CD4-positive, alpha-beta T cell (primary cell): Measurements from ENCODE around the gene MTG2. TPM values are rescaled to one million over a fixed set of nuclear protein-coding genes. Genes with fewer than 3 reads are reported as not detected.

Experiments
- ATAC-seq: fragments of 200-7000 bp; cut with Tn5 transposase; one replicate; pipeline ENCODE4 v1.10.0; 2022; ENCODE audit warnings: mild to moderate bottlenecking; ENCODE audit not compliant: poor library complexity
- CTCF ChIA-PET: fragments of 350-600 bp; sonication (Branson Sonifier 250); formaldehyde crosslinking; loops from one replicate; lab custom pipeline; 2021; ENCODE audit warnings: antibody characterized with exemption, inconsistent platforms; lab: Charles Lee
- POLR2A ChIA-PET: fragments of 350-600 bp; sonication (Branson Sonifier 250); formaldehyde crosslinking; loops from one replicate; lab custom pipeline; 2021; ENCODE audit warnings: antibody characterized with exemption, inconsistent platforms; lab: Charles Lee
- DNase-seq, 14 experiments: peaks; one replicate each; pipeline ENCODE4 v3.0.0-alpha.2; 2013 to 2020; ENCODE audit warnings: mixed read lengths in 2 of 14
- H3K27ac ChIP-seq, 2 donors: one replicate each; pipeline versions ENCODE4 v1.5.1 to v1.7.0; 2013; ENCODE audit warnings: low read length in 2 of 2, low read depth in 1 of 2, mild to moderate bottlenecking in 1 of 2
- H3K27me3 ChIP-seq, 2 experiments: 1 replicate in 1 of 2; 2 replicates in 1 of 2; pipeline versions ENCODE4 v1.6.1 to v1.7.0; 2013; ENCODE audit warnings: low read length in 2 of 2, control low read depth in 1 of 2, mild to moderate bottlenecking in 1 of 2, moderate library complexity in 1 of 2; ENCODE audit not compliant: insufficient read depth in 2 of 2, control insufficient read depth in 1 of 2
- H3K36me3 ChIP-seq: one replicate; pipeline ENCODE4 v1.6.1; 2013; ENCODE audit warnings: low read length, control low read depth; ENCODE audit not compliant: insufficient read depth
- H3K4me1 ChIP-seq: one replicate; pipeline ENCODE4 v1.6.1; 2013; ENCODE audit warnings: low read length, control low read depth; ENCODE audit not compliant: insufficient read depth
- H3K4me3 ChIP-seq: one replicate; pipeline ENCODE4 v1.5.1; 2013; ENCODE audit warnings: mild to moderate bottlenecking, low read length, moderate library complexity
- H3K9me3 ChIP-seq, 2 experiments: 1 replicate in 1 of 2; 2 replicates in 1 of 2; pipeline versions ENCODE4 v1.6.1 to v1.7.0; 2013; ENCODE audit warnings: low read length in 2 of 2, mild to moderate bottlenecking in 2 of 2, control low read depth in 1 of 2, moderate library complexity in 1 of 2; ENCODE audit not compliant: control insufficient read depth in 1 of 2, insufficient read depth in 1 of 2
- H3K27ac Mint-ChIP-seq: one replicate; pipeline ENCODE4 v1.8.0; 2020; ENCODE audit warnings: mixed read lengths
- H3K27me3 Mint-ChIP-seq: one replicate; pipeline ENCODE4 v1.8.0; 2021; ENCODE audit warnings: mixed read lengths
- H3K36me3 Mint-ChIP-seq: one replicate; pipeline ENCODE4 v1.8.0; 2021; ENCODE audit warnings: low read depth, mixed read lengths
- H3K4me1 Mint-ChIP-seq: one replicate; pipeline ENCODE4 v1.8.0; 2021; ENCODE audit warnings: low read depth, mixed read lengths
- H3K4me3 Mint-ChIP-seq: one replicate; pipeline ENCODE4 v1.8.0; 2020; ENCODE audit warnings: mild to moderate bottlenecking, mixed read lengths
- H3K9me3 Mint-ChIP-seq: one replicate; pipeline ENCODE4 v1.8.0; 2020; ENCODE audit warnings: mixed read lengths
- CTCF ChIP-seq: fragments of 200-600 bp; IDR thresholded peaks from one replicate; pipeline ENCODE4 v1.8.0; 2022; ENCODE audit warnings: antibody characterized with exemption, mild to moderate bottlenecking
- intact Hi-C, 2 experiments: fragments of 100-400 bp; cut with DNase I in 1 of 2; cut with micrococcal nuclease in 1 of 2; formaldehyde crosslinking; loops; one replicate each; pipeline versions ENCODE4 v1.15.1 to v1.9.0; 2023 to 2025; cut with DNase I, micrococcal nuclease
- total RNA-seq, 174 experiments: library from RNA in 2 of 174; stranded (reverse) in 2 of 174; gene quantifications; one replicate each; pipeline ENCODE4 v1.2.3 and lab custom pipeline; 2021 to 2026

The MTG2 gene
- total RNA-seq, 2 experiments from 2014 or later: 9.5 to 9.9 TPM

DNA sequence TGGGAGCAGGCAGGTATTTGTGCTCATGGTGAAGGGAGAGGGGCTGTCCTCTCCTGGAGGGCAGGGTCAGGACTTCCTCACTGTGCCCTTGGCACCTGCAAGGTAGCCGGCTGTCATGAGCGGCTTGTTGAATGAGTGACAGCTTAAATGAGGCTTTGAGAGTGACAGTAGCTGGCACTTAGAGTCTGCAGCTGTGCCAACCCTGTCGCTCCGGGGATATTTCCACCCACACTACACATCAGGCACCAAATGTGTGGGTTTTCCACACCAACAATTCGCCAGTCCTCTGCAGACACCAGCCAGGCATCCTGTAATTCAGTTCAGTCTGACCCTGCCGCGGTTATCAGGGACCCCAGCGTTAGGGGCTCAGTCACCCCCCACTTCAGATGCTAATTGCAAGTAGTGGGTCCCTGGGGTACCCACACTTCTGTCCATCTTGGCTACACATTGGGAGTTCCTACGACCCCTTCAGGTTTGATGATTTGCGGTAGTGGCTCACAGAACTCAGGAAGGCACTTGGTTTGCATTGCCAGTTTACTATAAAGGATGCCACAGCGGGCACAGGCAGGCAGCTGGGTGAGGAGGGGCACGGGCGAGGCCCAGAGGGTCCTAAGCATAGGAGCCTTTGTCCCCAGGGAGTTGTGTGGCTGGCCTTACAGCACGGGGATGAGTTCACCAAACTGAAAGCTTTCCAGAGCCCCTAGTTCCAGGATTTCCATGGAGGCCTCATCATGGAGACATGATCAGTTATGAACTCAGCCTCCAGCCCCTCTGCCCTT lies 9.1 kb downstream of the MTG2 start:
- Histone ChIP-seq H3K27me3 (no peaks in the 10 kb centered on the region), H3K4me1 (no peaks in the 10 kb centered on the region), H3K27ac (no peak overlapping the region), H3K4me3 (no peak overlapping the region), H3K9me3 (no peaks in the 10 kb centered on the region), H3K36me3 (peaks cover 48% of the 10 kb centered on the region)
- intact Hi-C loops: no loop called here
- no peak overlapping the region for H3K27ac Mint-ChIP-seq
- no peaks in the 10 kb centered on the region for H3K9me3 Mint-ChIP-seq
- TF ChIP-seq CTCF: no peak
- ChIA-PET POLR2A (interaction anchor here (0.6 kb wide), 1 partner anchor 9 kb away, joined by 3 read pairs; the partner anchor contains the start of gene MTG2), CTCF (no interaction called here)
- no peaks in the 10 kb centered on the region for H3K27me3 Mint-ChIP-seq
- no peak for ATAC-seq
- H3K36me3 Mint-ChIP-seq: peaks cover 41% of the 10 kb centered on the region
- no peak for DNase-seq
- H3K4me3 Mint-ChIP-seq: no peak overlapping the region
- H3K4me1 Mint-ChIP-seq: peaks cover 8% of the 10 kb centered on the region

- no peak overlapping the region for H3K27ac Mint-ChIP-seq
- POLR2A ChIA-PET: interaction anchor here (0.6 kb wide), 1 partner anchor 10 kb away, joined by 3 read pairs; the partner anchor contains the start of gene MTG2
These were observed 9.8 kb downstream of the MTG2 start for GRCh38 chr20:62192635-62193034.

More at GRCh38 chr20:62192635-62193034, 9.8 kb downstream of the MTG2 start:
- Histone ChIP-seq H3K4me3 (no peak overlapping the region), H3K36me3 (peaks cover 52% of the 10 kb centered on the region), H3K4me1 (no peaks in the 10 kb centered on the region), H3K27me3 (no peaks in the 10 kb centered on the region), H3K27ac (no peak overlapping the region), H3K9me3 (no peaks in the 10 kb centered on the region)
- peaks cover 2% of the 10 kb centered on the region for H3K4me1 Mint-ChIP-seq
- DNase-seq (no peak), ATAC-seq (no peak)
- H3K9me3 Mint-ChIP-seq: no peaks in the 10 kb centered on the region
- intact Hi-C loops: no loop called here
- H3K27me3 Mint-ChIP-seq: no peaks in the 10 kb centered on the region
- CTCF ChIA-PET: no interaction called here
- no peak overlapping the region for H3K4me3 Mint-ChIP-seq
- no peak for TF ChIP-seq CTCF
- peaks cover 38% of the 10 kb centered on the region for H3K36me3 Mint-ChIP-seq
